Mammary epithelial cell (primary cell): ENCODE data around the gene RBM17.

Source experiments
- CTCF ChIP-seq, 2 donors: IDR thresholded peaks in 1 of 2; conservative IDR thresholded peaks in 1 of 2; 2 replicates each; pipeline ENCODE4 v1.5.1; 2011 to 2012; ENCODE audit warnings: inconsistent platforms in 2 of 2, low read length in 2 of 2, mild to moderate bottlenecking in 2 of 2, control low read depth in 1 of 2, low read depth in 1 of 2; ENCODE audit not compliant: insufficient read depth in 1 of 2; ENCODE audit errors: extremely low read depth in 1 of 2
- EZH2 ChIP-seq: IDR thresholded peaks from 2 replicates; pipeline ENCODE4 v1.6.1; 2012; ENCODE audit warnings: low read length, inconsistent platforms, borderline replicate concordance

GRCh38 chr10:6119423-6119822 lies 30.6 kb downstream of the RBM17 start:
- TF ChIP-seq CTCF (conservative IDR thresholded peaks at IDR 0.05 in 1 of 2, IDR thresholded peaks at IDR 0.05 in 1 of 2; ENCODE audit: extremely low read depth in 1 of 2, insufficient read depth in 1 of 2, low read depth in 1 of 2, low read length in 2 of 2), result no peak
- no peak for TF ChIP-seq EZH2
